Chondrocyte (in vitro differentiated cells): ENCODE measurements around the gene DPH7. TPM values are rescaled to one million over a fixed set of nuclear protein-coding genes. Genes with fewer than 3 reads are reported as not detected.
A peak's percentile ranks its signal among the peaks of the same experiment; 100 is the strongest.

Experiments
- DNase-seq: peaks from one replicate; pipeline ENCODE4 v3.0.0; 2021; ENCODE audit warnings: mixed read lengths, low spot score
- H3K27ac Mint-ChIP-seq: one replicate; pipeline ENCODE4 v1.8.0; 2021; ENCODE audit warnings: mild to moderate bottlenecking, moderate library complexity, mixed read lengths; ENCODE audit not compliant: unreplicated experiment
- H3K27me3 Mint-ChIP-seq: 2 replicates; pipeline ENCODE4 v1.8.0; 2021; ENCODE audit warnings: low read depth, mixed read lengths
- H3K36me3 Mint-ChIP-seq: 2 replicates; pipeline ENCODE4 v1.8.0; 2021; ENCODE audit warnings: low read depth, mixed read lengths
- H3K4me1 Mint-ChIP-seq: 2 replicates; pipeline ENCODE4 v1.8.0; 2021; ENCODE audit warnings: low read depth, mild to moderate bottlenecking, mixed read lengths
- H3K4me3 Mint-ChIP-seq: one replicate; pipeline ENCODE4 v1.8.0; 2021; ENCODE audit warnings: mild to moderate bottlenecking, moderate library complexity, mixed read lengths; ENCODE audit not compliant: unreplicated experiment
- H3K9me3 Mint-ChIP-seq: 2 replicates; pipeline ENCODE4 v1.8.0; 2021; ENCODE audit warnings: low read depth, mixed read lengths
- total RNA-seq: library from RNA; stranded (reverse); gene quantifications from 3 replicates; pipeline ENCODE4 v1.2.1, GENCODE V29; 2021
- TF ChIP-seq, protein P1 (sequence below): fragments of 200-600 bp; sonication (generic); IDR thresholded peaks from 2 replicates; pipeline ENCODE4 v1.5.0; 2021; ENCODE audit warnings: antibody characterized with exemption, mild to moderate bottlenecking, moderate library complexity

The DPH7 gene
- total RNA-seq, 1 donor from 2014 or later, result 27.9 TPM

DNA sequence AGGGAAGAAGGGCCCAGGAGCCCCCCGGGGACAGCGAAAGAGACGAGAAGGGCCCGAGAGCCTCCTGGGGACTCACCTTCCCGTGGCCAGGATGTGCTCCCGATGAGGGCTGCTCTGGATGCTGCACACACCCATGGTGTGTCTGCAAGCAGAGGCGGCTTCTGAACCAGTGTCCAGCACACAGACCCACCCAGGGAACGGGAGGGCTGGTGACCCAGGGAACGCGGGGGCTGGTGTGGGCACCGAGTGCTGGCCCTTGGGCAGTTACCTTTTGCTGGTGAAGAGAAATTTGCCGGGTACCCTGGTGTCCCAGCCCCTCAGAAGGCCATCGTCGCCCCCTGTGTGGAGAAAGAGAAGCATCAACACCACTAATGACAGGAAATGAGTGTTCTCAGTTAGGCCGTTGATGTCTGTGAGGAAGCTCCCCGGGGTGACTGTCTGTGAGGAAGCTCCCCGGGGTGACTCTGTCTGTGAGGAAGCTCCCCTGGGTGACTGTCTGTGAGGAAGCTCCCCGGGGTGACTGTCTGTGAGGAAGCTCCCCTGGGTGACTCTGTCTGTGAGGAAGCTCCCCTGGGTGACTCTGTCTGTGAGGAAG, 13.8 kb downstream of the DPH7 start:
- TF ChIP-seq, protein P1, sequence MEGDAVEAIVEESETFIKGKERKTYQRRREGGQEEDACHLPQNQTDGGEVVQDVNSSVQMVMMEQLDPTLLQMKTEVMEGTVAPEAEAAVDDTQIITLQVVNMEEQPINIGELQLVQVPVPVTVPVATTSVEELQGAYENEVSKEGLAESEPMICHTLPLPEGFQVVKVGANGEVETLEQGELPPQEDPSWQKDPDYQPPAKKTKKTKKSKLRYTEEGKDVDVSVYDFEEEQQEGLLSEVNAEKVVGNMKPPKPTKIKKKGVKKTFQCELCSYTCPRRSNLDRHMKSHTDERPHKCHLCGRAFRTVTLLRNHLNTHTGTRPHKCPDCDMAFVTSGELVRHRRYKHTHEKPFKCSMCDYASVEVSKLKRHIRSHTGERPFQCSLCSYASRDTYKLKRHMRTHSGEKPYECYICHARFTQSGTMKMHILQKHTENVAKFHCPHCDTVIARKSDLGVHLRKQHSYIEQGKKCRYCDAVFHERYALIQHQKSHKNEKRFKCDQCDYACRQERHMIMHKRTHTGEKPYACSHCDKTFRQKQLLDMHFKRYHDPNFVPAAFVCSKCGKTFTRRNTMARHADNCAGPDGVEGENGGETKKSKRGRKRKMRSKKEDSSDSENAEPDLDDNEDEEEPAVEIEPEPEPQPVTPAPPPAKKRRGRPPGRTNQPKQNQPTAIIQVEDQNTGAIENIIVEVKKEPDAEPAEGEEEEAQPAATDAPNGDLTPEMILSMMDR, result no peak
- no peaks in the 10 kb centered on the region for H3K27me3 Mint-ChIP-seq
- no peak for DNase-seq
- peaks cover 22% of the 10 kb centered on the region for H3K36me3 Mint-ChIP-seq
- H3K27ac Mint-ChIP-seq, result no peak overlapping the region
- H3K4me1 Mint-ChIP-seq, result no peaks in the 10 kb centered on the region
- H3K4me3 Mint-ChIP-seq, result no peak overlapping the region
- no peaks in the 10 kb centered on the region for H3K9me3 Mint-ChIP-seq

DNA sequence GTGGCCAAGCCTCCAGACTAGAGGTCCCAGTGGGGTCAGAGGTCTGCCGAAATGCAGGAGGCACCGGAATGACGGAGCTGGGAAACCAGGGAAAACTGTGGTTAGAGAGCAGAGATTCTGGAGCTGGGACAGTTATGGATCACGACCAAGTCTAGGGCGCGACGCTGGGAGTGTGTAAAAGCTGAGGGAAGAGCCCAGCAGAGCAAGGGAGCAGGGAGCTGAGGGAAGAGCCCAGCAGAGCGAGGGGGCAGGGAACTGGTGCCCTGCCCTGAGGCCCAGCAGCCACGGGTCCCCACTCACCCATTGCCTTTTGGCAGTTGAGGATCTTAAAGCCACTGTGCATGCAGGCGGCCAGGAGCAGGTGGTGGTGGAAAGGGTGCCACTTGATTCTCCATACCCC, 14.6 kb downstream of the DPH7 start:
- Mint-ChIP-seq H3K27ac (no peak overlapping the region), H3K4me3 (no peak overlapping the region), H3K9me3 (no peaks in the 10 kb centered on the region), H3K27me3 (no peaks in the 10 kb centered on the region), H3K36me3 (peaks cover 26% of the 10 kb centered on the region), H3K4me1 (no peaks in the 10 kb centered on the region)
- no peak for DNase-seq
- TF ChIP-seq, protein P1, result no peak

- H3K4me3 Mint-ChIP-seq, result no peak overlapping the region
These were observed 20.6 kb downstream of the DPH7 start for GRCh38 chr9:137558127-137558526.

GRCh38 chr9:137556069-137556838, 22.5 kb downstream of the DPH7 start:
- Mint-ChIP-seq H3K9me3 (no peaks in the 10 kb centered on the region), H3K4me3 (no peak overlapping the region), H3K36me3 (peaks cover 22% of the 10 kb centered on the region), H3K4me1 (peaks cover 10% of the 10 kb centered on the region), H3K27me3 (no peaks in the 10 kb centered on the region), H3K27ac (peak overlapping the region; percentile 61)
- TF ChIP-seq, protein P1, result no peak
- no peak for DNase-seq

More at GRCh38 chr9:137558127-137558526, 20.6 kb downstream of the DPH7 start:
- TF ChIP-seq, protein P1, result no peak
- Mint-ChIP-seq H3K9me3 (no peaks in the 10 kb centered on the region), H3K4me1 (peaks cover 3% of the 10 kb centered on the region), H3K36me3 (peaks cover 28% of the 10 kb centered on the region), H3K27me3 (no peaks in the 10 kb centered on the region), H3K27ac (peak overlapping the region; percentile 45)
- DNase-seq, result no peak

DNA sequence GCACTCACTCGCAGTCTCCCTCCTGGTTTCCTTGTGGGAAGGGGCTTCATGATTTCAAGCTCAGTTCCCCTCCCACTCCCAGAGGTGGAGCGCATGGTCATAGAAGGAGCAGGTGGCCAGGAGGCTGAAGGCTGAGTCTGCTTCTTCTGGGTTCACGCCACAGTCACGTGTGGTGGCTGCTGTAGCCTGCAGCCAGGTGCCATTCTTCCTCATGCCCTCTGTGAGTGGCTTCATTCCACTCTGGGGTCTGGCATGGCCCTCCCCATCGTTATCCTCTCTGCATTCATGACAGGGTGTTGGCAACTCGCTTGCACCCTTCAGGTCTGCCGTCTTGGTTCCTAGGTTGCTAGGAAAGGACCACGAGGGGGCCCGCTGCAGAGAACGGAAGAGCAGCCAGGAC, 23.5 kb downstream of the DPH7 start:
- Mint-ChIP-seq H3K4me3 (no peak overlapping the region), H3K27me3 (no peaks in the 10 kb centered on the region), H3K36me3 (peaks cover 20% of the 10 kb centered on the region), H3K4me1 (peaks cover 12% of the 10 kb centered on the region), H3K27ac (no peak overlapping the region), H3K9me3 (no peaks in the 10 kb centered on the region)
- DNase-seq, result no peak
- TF ChIP-seq, protein P1, result no peak
